HepG2 (cell line): ENCODE results near the gene PARVB. TPM values are rescaled to one million over a fixed set of nuclear protein-coding genes. Genes with fewer than 3 reads are reported as not detected.

Experiments used
- ATAC-seq: fragments of 200-7000 bp; cut with Tn5 transposase; 3 replicates; pipeline ENCODE4 v1.9.1; 2020; ENCODE audit warnings: mild to moderate bottlenecking, moderate library complexity
- BruUV-seq: library from RNA; stranded (reverse); fragments of 400-500 nt; replicated peaks from 2 replicates; lab custom pipeline; 2021; lab: Mats Ljungman, UMichigan
- CTCF ChIA-PET: fragments of 300-600 bp; formaldehyde crosslinking; extraction: SDS; loops from one replicate; lab custom pipeline; 2021; ENCODE audit warnings: low total read pairs, inconsistent platforms, low intra/inter-chr PET ratio; lab: Yijun Ruan, JAX
- POLR2A ChIA-PET: fragments of 350-600 bp; sonication (Branson Sonifier 250); formaldehyde crosslinking; loops from one replicate; lab custom pipeline; 2020; ENCODE audit warnings: antibody characterized with exemption, inconsistent platforms; lab: Yijun Ruan, JAX
- DNase-seq: peaks from one replicate; pipeline ENCODE4 v3.0.0-alpha.2; 2015; ENCODE audit warnings: low spot score
- FAIRE-seq: peaks from 3 replicates; lab custom pipeline; 2011; peaks lifted over from hg19 to GRCh38; lab: Jason Lieb, UNC
- H2AFZ ChIP-seq: one replicate; pipeline ENCODE4 v1.6.1; 2011; ENCODE audit warnings: low read length, inconsistent platforms
- H3K27ac ChIP-seq: fragments of 300-600 bp; 3 replicates; pipeline ENCODE4 v1.8.0; 2011; ENCODE audit warnings: mixed run types, mild to moderate bottlenecking, mixed read lengths, low read length, inconsistent platforms; ENCODE audit not compliant: insufficient read depth; ENCODE audit errors: extremely low read length
- H3K27me3 ChIP-seq, 2 experiments: fragments of 200-600 bp in 1 of 2; 2 replicates in 1 of 2; 3 replicates in 1 of 2; pipeline versions ENCODE4 v1.6.0 to v1.8.0; 2011; ENCODE audit warnings: low read length in 2 of 2, mild to moderate bottlenecking in 2 of 2, moderate library complexity in 2 of 2, inconsistent platforms in 1 of 2; ENCODE audit not compliant: insufficient read depth in 2 of 2, control insufficient read depth in 1 of 2
- H3K36me3 ChIP-seq, 2 experiments: fragments of 200-600 bp in 1 of 2; replicated peaks in 1 of 2; 2 replicates in 1 of 2; 3 replicates in 1 of 2; pipeline versions ENCODE4 v1.5.1 to v1.8.0; 2011; ENCODE audit warnings: low read length in 2 of 2, inconsistent platforms in 1 of 2; ENCODE audit not compliant: insufficient read depth in 2 of 2, control insufficient read depth in 1 of 2
- H3K4me1 ChIP-seq: 2 replicates; pipeline ENCODE4 v1.5.1; 2012; ENCODE audit warnings: low read length, inconsistent platforms; ENCODE audit not compliant: insufficient read depth
- H3K4me2 ChIP-seq: 2 replicates; pipeline ENCODE4 v1.6.0; 2011; ENCODE audit warnings: low read depth, low read length, inconsistent platforms
- H3K4me3 ChIP-seq, 3 experiments: fragments of 200-600 bp in 1 of 3; sonication (generic), shearing (Covaris generic) in 1 of 3; replicated peaks in 1 of 3; 2 replicates each; pipeline ENCODE4 v1.5.1; 2011 to 2016; ENCODE audit warnings: low read length in 3 of 3, inconsistent platforms in 2 of 3, low read depth in 2 of 3, mild to moderate bottlenecking in 2 of 3, control low read depth in 1 of 3, mixed read lengths in 1 of 3; ENCODE audit not compliant: insufficient read depth in 1 of 3
- H3K79me2 ChIP-seq: one replicate; pipeline ENCODE4 v1.6.1; 2011; ENCODE audit warnings: low read length, inconsistent platforms; ENCODE audit not compliant: insufficient read depth
- H3K9ac ChIP-seq: 2 replicates; pipeline ENCODE4 v1.6.0; 2011; ENCODE audit warnings: mild to moderate bottlenecking, low read depth, low read length, inconsistent platforms; ENCODE audit not compliant: insufficient read depth
- H3K9me3 ChIP-seq: 2 replicates; pipeline ENCODE4 v1.5.1; 2012; ENCODE audit warnings: mild to moderate bottlenecking, low read length
- H4K20me1 ChIP-seq: 2 replicates; pipeline ENCODE4 v1.6.0; 2011; ENCODE audit warnings: inconsistent platforms, mild to moderate bottlenecking, low read length, moderate library complexity; ENCODE audit not compliant: insufficient read depth
- BCL6 ChIP-seq: IDR thresholded peaks from 2 replicates; pipeline ENCODE4 v1.6.1; 2016; ENCODE audit warnings: missing genetic modification reagents, missing compliant biosample characterization
- ELF1 ChIP-seq: sonication (generic); formaldehyde crosslinking; IDR thresholded peaks from 2 replicates; pipeline ENCODE4 v1.4.0; 2020; ENCODE audit warnings: missing genetic modification reagents
- FOXP4 ChIP-seq: sonication (generic); formaldehyde crosslinking; IDR thresholded peaks from 2 replicates; pipeline ENCODE4 v1.4.0; 2020; ENCODE audit warnings: missing genetic modification reagents
- HNRNPUL1 ChIP-seq: fragments of 200-400 bp; formaldehyde crosslinking; IDR thresholded peaks from 2 replicates; pipeline ENCODE4 v1.6.1; 2017; ENCODE audit warnings: low read depth, mild to moderate bottlenecking, low read length, moderate library complexity
- HOXA7 ChIP-seq: sonication (generic); formaldehyde crosslinking; IDR thresholded peaks from 2 replicates; pipeline ENCODE4 v1.8.1; 2022; ENCODE audit warnings: mild to moderate bottlenecking, missing genetic modification reagents, moderate library complexity
- IRX3 ChIP-seq: sonication (generic); formaldehyde crosslinking; IDR thresholded peaks from 2 replicates; pipeline ENCODE4 v1.8.1; 2023; ENCODE audit warnings: mild to moderate bottlenecking, low read depth, missing genetic modification reagents, borderline replicate concordance
- REST ChIP-seq, 2 experiments: IDR thresholded peaks; 2 replicates each; pipeline ENCODE4 v1.6.1; 2011 to 2012; ENCODE audit warnings: low read length in 2 of 2, borderline replicate concordance in 1 of 2, low read depth in 1 of 2, mild to moderate bottlenecking in 1 of 2, moderate library complexity in 1 of 2
- SETDB1 ChIP-seq: sonication (generic); formaldehyde crosslinking; IDR thresholded peaks from 2 replicates; pipeline ENCODE4 v1.5.1; 2020; ENCODE audit warnings: missing genetic modification reagents, mild to moderate bottlenecking, borderline replicate concordance
- SRY ChIP-seq: sonication (generic); formaldehyde crosslinking; IDR thresholded peaks from 2 replicates; pipeline ENCODE4 v1.8.0; 2022; ENCODE audit warnings: mild to moderate bottlenecking, missing genetic modification reagents
- SYNCRIP ChIP-seq: fragments of 200-400 bp; formaldehyde crosslinking; IDR thresholded peaks from 2 replicates; pipeline ENCODE4 v1.6.1; 2018; ENCODE audit warnings: mild to moderate bottlenecking, low read depth, low read length; ENCODE audit not compliant: insufficient read depth
- TSC22D2 ChIP-seq: sonication (generic); formaldehyde crosslinking; IDR thresholded peaks from 2 replicates; pipeline ENCODE4 v1.5.1; 2020; ENCODE audit warnings: missing genetic modification reagents, mild to moderate bottlenecking, borderline replicate concordance
- ZMYM3 ChIP-seq: sonication (generic); formaldehyde crosslinking; IDR thresholded peaks from 2 replicates; pipeline ENCODE4 v1.5.1; 2020; ENCODE audit warnings: mild to moderate bottlenecking, missing genetic modification reagents
- ZNF331 ChIP-seq: sonication (generic); formaldehyde crosslinking; IDR thresholded peaks from 2 replicates; pipeline ENCODE4 v1.4.0; 2020; ENCODE audit warnings: missing genetic modification reagents
- ZNF335 ChIP-seq: sonication (generic); formaldehyde crosslinking; IDR thresholded peaks from 2 replicates; pipeline ENCODE4 v1.4.0; 2020; ENCODE audit warnings: missing genetic modification reagents
- ZNF460 ChIP-seq: sonication (generic); formaldehyde crosslinking; IDR thresholded peaks from 2 replicates; pipeline ENCODE4 v1.5.1; 2020; ENCODE audit warnings: missing genetic modification reagents, mild to moderate bottlenecking, borderline replicate concordance
- WGBS: methylation state at CpG from one replicate; pipeline ENCODE4 v1.1.6; 2017; ENCODE audit warnings: low lambda C conversion rate; 5-methylcytosine and 5-hydroxymethylcytosine counted together
- in situ Hi-C: cut with HindIII; loops from 2 replicates; pipeline ENCODE4 v1.10.0; 2017; ENCODE audit warnings: low pct_unique_long_range_greater_than_20kb; ENCODE audit not compliant: extremely low pct_ligation_motif_present
- intact Hi-C: fragments of 100-400 bp; cut with micrococcal nuclease; formaldehyde crosslinking; loops from one replicate; pipeline ENCODE4 v1.10.0; 2022; ENCODE audit not compliant: unreplicated experiment
- polyA plus RNA-seq, 8 experiments: library from polyadenylated mRNA; depleted of rRNA in 3 of 8; stranded (reverse) in 7 of 8; unstranded in 1 of 8; fragments of >200 nt; fragmentation: Illumina TruSeq in 4 of 8; extraction: Trizol in 4 of 8; gene quantifications; 2 replicates each; pipeline versions ENCODE4 v1.2.1 to v1.2.3, GENCODE V29; 2011 to 2016; ENCODE audit warnings: low read depth in 4 of 8, missing spikeins in 1 of 8, mixed read lengths in 1 of 8; ENCODE audit not compliant: insufficient read depth in 1 of 8
- total RNA-seq, 5 experiments: library from RNA; depleted of rRNA; stranded (reverse); fragments of >200 nt; fragmentation: Illumina TruSeq; extraction: Trizol; gene quantifications; 2 replicates each; pipeline ENCODE4 v1.2.3, GENCODE V29; 2016; ENCODE audit warnings: low read depth in 1 of 5

Gene PARVB
- total and polyA plus RNA-seq, 2 of the 13 experiments (the other 11 are each of a cell fraction or from before 2014, with no cell fraction given) = 0.11 to 0.15 TPM

GRCh38 chr22:44179196-44179988 is 155.3 kb downstream of the PARVB start:
- no peaks in the 10 kb centered on the region for H3K4me1 ChIP-seq
- TF ChIP-seq ZMYM3 (CRISPR knock-in tag) = no peak
- no peak for TF ChIP-seq BCL6
- no peak for TF ChIP-seq ELF1 (CRISPR knock-in tag)
- no peak for TF ChIP-seq HOXA7 (CRISPR knock-in tag)
- TF ChIP-seq SETDB1 (CRISPR knock-in tag) = no peak
- no peak for TF ChIP-seq FOXP4 (CRISPR knock-in tag)
- TF ChIP-seq SYNCRIP = no peak
- no peak for TF ChIP-seq ZNF331 (CRISPR knock-in tag)
- no peak for TF ChIP-seq SRY
- no peak for TF ChIP-seq IRX3 (CRISPR knock-in tag)
- no peak for TF ChIP-seq TSC22D2
- TF ChIP-seq HNRNPUL1 = no peak
- TF ChIP-seq REST (IDR thresholded peaks at IDR 0.05; ENCODE audit: borderline replicate concordance in 1 of 2, low read depth in 1 of 2, low read length in 2 of 2) = no peak
- TF ChIP-seq ZNF460 (CRISPR knock-in tag) = no peak
- no peak for TF ChIP-seq ZNF335 (CRISPR knock-in tag)
- FAIRE-seq (no peak), DNase-seq (no peak), ATAC-seq (no peak)
- no peaks in the 10 kb centered on the region for H3K79me2 ChIP-seq
- no peaks in the 10 kb centered on the region for H3K36me3 ChIP-seq
- no peaks in the 10 kb centered on the region for H3K9me3 ChIP-seq
- H2AFZ ChIP-seq = no peak overlapping the region
- H3K9ac ChIP-seq = no peak overlapping the region
- intact Hi-C loops (no loop called here), in situ Hi-C loops (no loop called here)
- POLR2A ChIA-PET = no interaction called here
- no peak overlapping the region for H3K4me2 ChIP-seq
- no peaks in the 10 kb centered on the region for H4K20me1 ChIP-seq
- no TSS peak for BruUV-seq
- CTCF ChIA-PET = no interaction called here
- peaks cover 2 to 50% of the 10 kb centered on the region in 2 experiments; a peak in 4 of 5 replicates for H3K27me3 ChIP-seq
- WGBS = 6% methylated on average over 8 of the region's 10 CpGs
- no peak overlapping the region for H3K4me3 ChIP-seq
- H3K27ac ChIP-seq = no peak overlapping the region
